Astrocyte (in vitro differentiated cells and primary cell): ENCODE measurements around the gene CDC16. TPM values are rescaled to one million over a fixed set of nuclear protein-coding genes. Genes with fewer than 3 reads are reported as not detected.

Source experiments
- DNase-seq: peaks from one replicate; pipeline ENCODE4 v3.0.0-alpha.2; 2010; ENCODE audit warnings: low read depth
- FAIRE-seq: peaks from 2 replicates; lab custom pipeline; 2011; peaks lifted over from hg19 to GRCh38; lab: Jason Lieb, UNC
- H2AFZ ChIP-seq: 2 replicates; pipeline ENCODE4 v1.6.0; 2012; ENCODE audit warnings: low read depth, low read length, inconsistent platforms
- H3K27ac ChIP-seq: 2 replicates; pipeline ENCODE4 v1.5.1; 2011; ENCODE audit warnings: low read depth, low read length, inconsistent platforms
- H3K27me3 ChIP-seq: 2 replicates; pipeline ENCODE4 v1.6.0; 2011; ENCODE audit warnings: low read length, inconsistent platforms; ENCODE audit not compliant: insufficient read depth
- H3K36me3 ChIP-seq: 2 replicates; pipeline ENCODE4 v1.5.1; 2011; ENCODE audit warnings: low read length, inconsistent platforms; ENCODE audit not compliant: insufficient read depth
- H3K4me1 ChIP-seq: 2 replicates; pipeline ENCODE4 v1.5.1; 2011; ENCODE audit warnings: low read length, inconsistent platforms; ENCODE audit not compliant: insufficient read depth
- H3K4me2 ChIP-seq: 2 replicates; pipeline ENCODE4 v1.6.0; 2012; ENCODE audit warnings: low read length, inconsistent platforms
- H3K4me3 ChIP-seq: 2 replicates; pipeline ENCODE4 v1.5.1; 2011; ENCODE audit warnings: low read depth, mild to moderate bottlenecking, low read length, inconsistent platforms; ENCODE audit not compliant: insufficient read depth
- H3K79me2 ChIP-seq: 2 replicates; pipeline ENCODE4 v1.6.0; 2012; ENCODE audit warnings: mild to moderate bottlenecking, low read length, inconsistent platforms; ENCODE audit not compliant: insufficient read depth
- H3K9ac ChIP-seq: 2 replicates; pipeline ENCODE4 v1.6.0; 2012; ENCODE audit warnings: mild to moderate bottlenecking, low read length, inconsistent platforms
- H3K9me3 ChIP-seq: 2 replicates; pipeline ENCODE4 v1.5.1; 2012; ENCODE audit warnings: low read depth, mild to moderate bottlenecking, low read length, inconsistent platforms; ENCODE audit not compliant: insufficient read depth
- H4K20me1 ChIP-seq: 2 replicates; pipeline ENCODE4 v1.6.0; 2012; ENCODE audit warnings: low read length, inconsistent platforms; ENCODE audit not compliant: insufficient read depth
- H3K27ac Mint-ChIP-seq: one replicate; pipeline ENCODE4 v1.8.0; 2021; ENCODE audit warnings: mild to moderate bottlenecking, mixed read lengths; ENCODE audit not compliant: unreplicated experiment
- H3K27me3 Mint-ChIP-seq: one replicate; pipeline ENCODE4 v1.8.0; 2021; ENCODE audit warnings: low read depth, mixed read lengths; ENCODE audit not compliant: unreplicated experiment
- H3K36me3 Mint-ChIP-seq: one replicate; pipeline ENCODE4 v1.8.0; 2021; ENCODE audit warnings: low read depth, mixed read lengths; ENCODE audit not compliant: unreplicated experiment
- H3K4me1 Mint-ChIP-seq: one replicate; pipeline ENCODE4 v1.8.0; 2021; ENCODE audit warnings: low read depth, mixed read lengths; ENCODE audit not compliant: unreplicated experiment
- H3K4me3 Mint-ChIP-seq: one replicate; pipeline ENCODE4 v1.8.0; 2021; ENCODE audit warnings: mild to moderate bottlenecking, moderate library complexity, mixed read lengths; ENCODE audit not compliant: unreplicated experiment
- H3K9me3 Mint-ChIP-seq: one replicate; pipeline ENCODE4 v1.8.0; 2021; ENCODE audit warnings: mild to moderate bottlenecking, mixed read lengths; ENCODE audit not compliant: unreplicated experiment
- EZH2 ChIP-seq: IDR thresholded peaks from 2 replicates; pipeline ENCODE4 v1.6.1; 2012; ENCODE audit warnings: mild to moderate bottlenecking, low read length, inconsistent platforms; ENCODE audit not compliant: insufficient read depth
- total RNA-seq: library from RNA; stranded (reverse); gene quantifications from 2 replicates; pipeline ENCODE4 v1.2.1, GENCODE V29; 2021
- TF ChIP-seq, protein P1 (sequence below): IDR thresholded peaks from 2 replicates; pipeline ENCODE4 v1.5.1; 2011; ENCODE audit warnings: low read depth, mild to moderate bottlenecking, inconsistent platforms, low read length, moderate library complexity; ENCODE audit not compliant: insufficient read depth

Gene CDC16
- total RNA-seq, 1 donor from 2014 or later = 77.0 TPM

DNA sequence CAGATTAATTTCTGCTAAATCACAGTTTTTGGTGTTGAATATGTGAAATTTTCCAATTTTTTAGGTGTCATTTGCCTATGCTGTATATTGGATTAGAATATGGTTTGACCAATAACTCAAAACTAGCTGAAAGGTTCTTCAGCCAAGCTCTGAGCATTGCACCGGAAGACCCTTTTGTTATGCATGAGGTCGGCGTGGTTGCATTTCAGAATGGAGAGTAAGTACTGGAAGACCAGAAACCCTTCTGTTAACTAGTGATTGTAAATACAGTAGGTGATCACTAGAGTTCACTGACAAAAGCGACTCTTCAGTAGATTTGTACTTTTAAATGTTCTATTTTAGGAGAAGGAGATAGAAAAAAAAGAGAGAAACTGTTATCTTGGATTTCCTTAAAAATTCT lies 22.3 kb downstream of the CDC16 start:
- Histone ChIP-seq H3K27me3 (no peaks in the 10 kb centered on the region), H2AFZ (no peak overlapping the region), H3K9ac (no peak overlapping the region), H3K4me1 (peaks cover 3% of the 10 kb centered on the region), H3K79me2 (no peaks in the 10 kb centered on the region), H3K36me3 (peaks cover 65% of the 10 kb centered on the region), H3K27ac (no peak overlapping the region), H3K4me2 (no peak overlapping the region), H3K4me3 (no peak overlapping the region), H4K20me1 (no peaks in the 10 kb centered on the region), H3K9me3 (no peaks in the 10 kb centered on the region)
- H3K4me1 Mint-ChIP-seq = peaks cover 8% of the 10 kb centered on the region
- no peak for TF ChIP-seq EZH2
- TF ChIP-seq, protein P1, sequence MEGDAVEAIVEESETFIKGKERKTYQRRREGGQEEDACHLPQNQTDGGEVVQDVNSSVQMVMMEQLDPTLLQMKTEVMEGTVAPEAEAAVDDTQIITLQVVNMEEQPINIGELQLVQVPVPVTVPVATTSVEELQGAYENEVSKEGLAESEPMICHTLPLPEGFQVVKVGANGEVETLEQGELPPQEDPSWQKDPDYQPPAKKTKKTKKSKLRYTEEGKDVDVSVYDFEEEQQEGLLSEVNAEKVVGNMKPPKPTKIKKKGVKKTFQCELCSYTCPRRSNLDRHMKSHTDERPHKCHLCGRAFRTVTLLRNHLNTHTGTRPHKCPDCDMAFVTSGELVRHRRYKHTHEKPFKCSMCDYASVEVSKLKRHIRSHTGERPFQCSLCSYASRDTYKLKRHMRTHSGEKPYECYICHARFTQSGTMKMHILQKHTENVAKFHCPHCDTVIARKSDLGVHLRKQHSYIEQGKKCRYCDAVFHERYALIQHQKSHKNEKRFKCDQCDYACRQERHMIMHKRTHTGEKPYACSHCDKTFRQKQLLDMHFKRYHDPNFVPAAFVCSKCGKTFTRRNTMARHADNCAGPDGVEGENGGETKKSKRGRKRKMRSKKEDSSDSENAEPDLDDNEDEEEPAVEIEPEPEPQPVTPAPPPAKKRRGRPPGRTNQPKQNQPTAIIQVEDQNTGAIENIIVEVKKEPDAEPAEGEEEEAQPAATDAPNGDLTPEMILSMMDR = no peak
- H3K27ac Mint-ChIP-seq = no peak overlapping the region
- H3K4me3 Mint-ChIP-seq = no peak overlapping the region
- H3K27me3 Mint-ChIP-seq = no peaks in the 10 kb centered on the region
- no peaks in the 10 kb centered on the region for H3K9me3 Mint-ChIP-seq
- peaks cover 25% of the 10 kb centered on the region for H3K36me3 Mint-ChIP-seq
- FAIRE-seq (no peak), DNase-seq (no peak)

- H3K4me2 ChIP-seq = no peak overlapping the region
- no peak overlapping the region for H3K4me3 Mint-ChIP-seq
- H3K9me3 ChIP-seq = no peaks in the 10 kb centered on the region
- H3K4me3 ChIP-seq = no peak overlapping the region
- no peak for DNase-seq
- no peaks in the 10 kb centered on the region for H3K9me3 Mint-ChIP-seq
- H3K9ac ChIP-seq = no peak overlapping the region
- peaks cover 5% of the 10 kb centered on the region for H3K4me1 ChIP-seq
- H3K4me1 Mint-ChIP-seq = peaks cover 18% of the 10 kb centered on the region
- H2AFZ ChIP-seq = no peak overlapping the region
- H3K27ac ChIP-seq = no peak overlapping the region
- no peaks in the 10 kb centered on the region for H3K79me2 ChIP-seq
- peaks cover 63% of the 10 kb centered on the region for H3K36me3 ChIP-seq
- no peaks in the 10 kb centered on the region for H4K20me1 ChIP-seq
- H3K36me3 Mint-ChIP-seq = peaks cover 25% of the 10 kb centered on the region
- FAIRE-seq = no peak
- no peak overlapping the region for H3K27ac Mint-ChIP-seq
- H3K27me3 ChIP-seq = no peaks in the 10 kb centered on the region
- no peaks in the 10 kb centered on the region for H3K27me3 Mint-ChIP-seq
- TF ChIP-seq, protein P1 = no peak
- no peak for TF ChIP-seq EZH2
Observed at GRCh38 chr13:114258589-114258988, 23.9 kb downstream of the CDC16 start.

DNA sequence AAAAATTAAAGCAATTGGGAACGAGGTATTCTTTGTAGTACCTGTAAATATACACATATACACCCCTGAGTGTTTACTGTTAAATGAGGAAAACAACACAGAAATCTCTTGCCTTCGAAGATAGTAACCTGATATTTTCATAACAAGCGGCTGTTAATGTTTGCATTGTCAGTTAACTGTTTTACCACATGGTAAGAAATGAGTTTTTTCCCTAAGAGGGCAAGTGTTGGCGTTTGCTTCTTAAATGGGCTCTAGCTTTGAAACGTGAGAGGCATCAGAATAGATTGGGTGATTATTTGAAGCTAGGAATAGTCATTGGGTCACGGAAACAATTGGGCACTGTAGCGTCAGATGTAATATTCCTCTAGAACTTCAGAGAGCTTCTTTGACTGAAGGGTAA lies 24.7 kb downstream of the CDC16 start:
- Mint-ChIP-seq H3K4me3 (no peak overlapping the region), H3K36me3 (peaks cover 26% of the 10 kb centered on the region), H3K27ac (no peak overlapping the region), H3K9me3 (no peaks in the 10 kb centered on the region), H3K27me3 (no peaks in the 10 kb centered on the region), H3K4me1 (peaks cover 23% of the 10 kb centered on the region)
- Histone ChIP-seq H3K4me3 (no peak overlapping the region), H3K4me2 (no peak overlapping the region), H3K4me1 (peaks cover 10% of the 10 kb centered on the region), H3K79me2 (no peaks in the 10 kb centered on the region), H2AFZ (no peak overlapping the region), H3K9ac (no peak overlapping the region), H3K27me3 (no peaks in the 10 kb centered on the region), H3K27ac (no peak overlapping the region), H3K36me3 (peaks cover 65% of the 10 kb centered on the region), H3K9me3 (no peaks in the 10 kb centered on the region), H4K20me1 (no peaks in the 10 kb centered on the region)
- no peak for TF ChIP-seq EZH2
- TF ChIP-seq, protein P1 = no peak
- FAIRE-seq (no peak), DNase-seq (no peak)
